Progenitor cell of endocrine pancreas (in vitro differentiated cells): ENCODE measurements around the gene EIF5. TPM values are rescaled to one million over a fixed set of nuclear protein-coding genes. Genes with fewer than 3 reads are reported as not detected.

Experiments
- DNase-seq: peaks from one replicate; pipeline ENCODE4 v3.0.0; 2021; ENCODE audit warnings: low spot score; ENCODE audit not compliant: unreplicated experiment
- H3K27ac Mint-ChIP-seq: 2 replicates; pipeline ENCODE4 v1.8.0; 2021; ENCODE audit warnings: mild to moderate bottlenecking, moderate library complexity, mixed read lengths
- H3K27me3 Mint-ChIP-seq: 2 replicates; pipeline ENCODE4 v1.8.0; 2021; ENCODE audit warnings: mixed read lengths
- H3K36me3 Mint-ChIP-seq: 2 replicates; pipeline ENCODE4 v1.8.0; 2022; ENCODE audit warnings: mixed read lengths; ENCODE audit not compliant: insufficient read depth
- H3K4me1 Mint-ChIP-seq: 2 replicates; pipeline ENCODE4 v1.8.0; 2021; ENCODE audit warnings: low read depth, mixed read lengths
- H3K4me3 Mint-ChIP-seq: 2 replicates; pipeline ENCODE4 v1.8.0; 2021; ENCODE audit warnings: low read depth, mild to moderate bottlenecking, moderate library complexity, mixed read lengths
- H3K9me3 Mint-ChIP-seq: 2 replicates; pipeline ENCODE4 v1.8.0; 2021; ENCODE audit warnings: low read depth, mixed read lengths
- CTCF ChIP-seq: fragments of 200-600 bp; sonication (generic); IDR thresholded peaks from one replicate; pipeline ENCODE4 v1.5.0; 2021; ENCODE audit warnings: antibody characterized with exemption, mild to moderate bottlenecking; ENCODE audit not compliant: unreplicated experiment
- long read RNA-seq: library from polyadenylated mRNA; unstranded; transcript quantifications from one replicate; pipeline ENCODE4 v2.0.0, GENCODE V29; 2020
- total RNA-seq: library from RNA; stranded (reverse); gene quantifications from 2 replicates; pipeline ENCODE4 v1.2.1, GENCODE V29; 2021

Gene EIF5
- 362 and 384 TPM in 2 replicates for total RNA-seq
- long read RNA-seq, full-length matches to known transcripts, result 237 of 388 reads
- long read RNA-seq, partial matches to known transcripts, result 122 of 388 reads
- long read RNA-seq, other reads (novel, unspliced or antisense), result 29 of 388 reads

- peak; percentile 99 for DNase-seq
- Mint-ChIP-seq H3K27ac (peak within 1 kb of the TSS; percentile 99), H3K4me1 (peaks cover 36% of the 10 kb centered on the region), H3K9me3 (no peaks in the 10 kb centered on the region), H3K27me3 (no peaks in the 10 kb centered on the region), H3K4me3 (peak within 1 kb of the TSS; percentile 82), H3K36me3 (peaks cover 34% of the 10 kb centered on the region)
- peak; percentile 28 for TF ChIP-seq CTCF
Measured at GRCh38 chr14:103333754-103334643, at the start of gene EIF5. TSS of gene EIF5 (plus strand) at chr14:103334237. CDS start at chr14:103335861, 1,624 bp downstream.

GRCh38 chr14:103284574-103285467, 49.2 kb upstream of the EIF5 start:
- no peak for DNase-seq

GRCh38 chr14:103286460-103286859, 47.6 kb upstream of the EIF5 start:
- Mint-ChIP-seq H3K27me3 (peaks cover 53% of the 10 kb centered on the region), H3K36me3 (no peaks in the 10 kb centered on the region), H3K4me3 (no peak overlapping the region), H3K9me3 (no peaks in the 10 kb centered on the region), H3K27ac (no peak overlapping the region), H3K4me1 (peaks cover 5% of the 10 kb centered on the region)
- DNase-seq, result no peak
- no peak for TF ChIP-seq CTCF

More at GRCh38 chr14:103284574-103285467, 49.2 kb upstream of the EIF5 start:
- Mint-ChIP-seq H3K9me3 (no peaks in the 10 kb centered on the region), H3K27me3 (peaks cover 61% of the 10 kb centered on the region), H3K27ac (no peak overlapping the region), H3K36me3 (no peaks in the 10 kb centered on the region), H3K4me1 (peaks cover 3% of the 10 kb centered on the region), H3K4me3 (no peak overlapping the region)
- no peak for TF ChIP-seq CTCF

GRCh38 chr14:103286968-103287850, 46.8 kb upstream of the EIF5 start:
- no peak for TF ChIP-seq CTCF
- H3K4me3 Mint-ChIP-seq, result no peak overlapping the region
- peaks cover 5% of the 10 kb centered on the region for H3K4me1 Mint-ChIP-seq
- no peaks in the 10 kb centered on the region for H3K36me3 Mint-ChIP-seq
- no peaks in the 10 kb centered on the region for H3K9me3 Mint-ChIP-seq
- no peak for DNase-seq
- peaks cover 46% of the 10 kb centered on the region for H3K27me3 Mint-ChIP-seq
- H3K27ac Mint-ChIP-seq, result no peak overlapping the region
